H1 (cell line): ENCODE data around the gene SMPX. TPM values are rescaled to one million over a fixed set of nuclear protein-coding genes. Genes with fewer than 3 reads are reported as not detected.

Experiments
- CTCF ChIA-PET: fragments of 300-600 bp; sonication (Branson Sonifier 250); formaldehyde crosslinking; loops from one replicate; lab custom pipeline; 2021; ENCODE audit not compliant: partially characterized antibody; lab: Charles Lee
- POLR2A ChIA-PET: fragments of 300-600 bp; sonication (Branson Sonifier 250); formaldehyde crosslinking; loops from one replicate; lab custom pipeline; 2021; ENCODE audit warnings: inconsistent platforms; ENCODE audit not compliant: partially characterized antibody; lab: Charles Lee
- DNase-seq, 2 experiments: peaks; one replicate each; pipeline versions ENCODE4 v3.0.0 to v3.0.0-alpha.2; 2010 to 2022; ENCODE audit warnings: low spot score in 2 of 2, low read depth in 1 of 2, mixed read lengths in 1 of 2
- FAIRE-seq: peaks from 2 replicates; lab custom pipeline; 2011; peaks lifted over from hg19 to GRCh38; lab: Jason Lieb, UNC
- H2AFZ ChIP-seq: 2 replicates; pipeline ENCODE4 v1.8.1; 2012; ENCODE audit warnings: low read length, inconsistent platforms
- H2AK5ac ChIP-seq: 2 replicates; pipeline ENCODE4 v1.6.1; 2013; ENCODE audit warnings: low read depth, low read length
- H2BK120ac ChIP-seq: replicated peaks from 2 replicates; pipeline ENCODE3; 2013; ENCODE audit warnings: low read depth, low read length, inconsistent platforms
- H2BK12ac ChIP-seq: 2 replicates; pipeline ENCODE4 v1.6.1; 2013; ENCODE audit warnings: low read depth, low read length
- H2BK15ac ChIP-seq: 2 replicates; pipeline ENCODE4 v1.6.1; 2013; ENCODE audit warnings: low read length
- H2BK20ac ChIP-seq: 2 replicates; pipeline ENCODE4 v1.6.1; 2013; ENCODE audit warnings: low read length
- H2BK5ac ChIP-seq: 2 replicates; pipeline ENCODE4 v1.6.1; 2013; ENCODE audit warnings: low read depth, low read length
- H3K14ac ChIP-seq: 2 replicates; pipeline ENCODE4 v1.6.1; 2013; ENCODE audit warnings: inconsistent platforms; ENCODE audit not compliant: insufficient read length
- H3K18ac ChIP-seq: 2 replicates; pipeline ENCODE4 v1.6.1; 2013; ENCODE audit warnings: low read length; ENCODE audit errors: extremely low read depth
- H3K23ac ChIP-seq: 2 replicates; pipeline ENCODE4 v1.6.1; 2013; ENCODE audit warnings: inconsistent platforms; ENCODE audit not compliant: insufficient read length
- H3K23me2 ChIP-seq: 2 replicates; pipeline ENCODE4 v1.6.1; 2013; ENCODE audit warnings: low read depth, low read length
- H3K27ac ChIP-seq: 2 replicates; pipeline ENCODE4 v1.6.1; 2011; ENCODE audit warnings: low read depth, low read length, inconsistent platforms
- H3K27me3 ChIP-seq, 4 experiments: replicated peaks in 1 of 4; 1 replicate in 1 of 4; 2 replicates in 3 of 4; pipeline versions ENCODE4 v1.6.1 to v1.8.1; 2011 to 2013; ENCODE audit warnings: low read length in 3 of 4, mild to moderate bottlenecking in 3 of 4, inconsistent platforms in 2 of 4, mixed read lengths in 2 of 4, moderate library complexity in 1 of 4; ENCODE audit not compliant: control insufficient read depth in 3 of 4, insufficient read depth in 3 of 4; ENCODE audit errors: extremely low read depth in 1 of 4
- H3K36me3 ChIP-seq, 4 experiments: 2 replicates each; pipeline versions ENCODE4 v1.6.1 to v1.8.1; 2011 to 2013; ENCODE audit warnings: mild to moderate bottlenecking in 4 of 4, low read length in 3 of 4, moderate library complexity in 2 of 4, control low read depth in 1 of 4, inconsistent platforms in 1 of 4; ENCODE audit not compliant: insufficient read depth in 4 of 4, control insufficient read depth in 2 of 4
- H3K4ac ChIP-seq: replicated peaks from 2 replicates; pipeline ENCODE3; 2013; ENCODE audit warnings: low read length, low read depth, mixed read lengths, inconsistent platforms; ENCODE audit not compliant: insufficient read length
- H3K4me1 ChIP-seq, 4 experiments: replicated peaks in 1 of 4; 1 replicate in 1 of 4; 2 replicates in 3 of 4; pipeline versions ENCODE4 v1.6.1 to v1.8.1; 2011 to 2013; ENCODE audit warnings: low read length in 3 of 4, inconsistent platforms in 2 of 4, mixed read lengths in 1 of 4; ENCODE audit not compliant: insufficient read depth in 4 of 4, control insufficient read depth in 3 of 4
- H3K4me2 ChIP-seq, 2 experiments: 2 replicates each; pipeline versions ENCODE4 v1.6.1 to v1.8.1; 2011 to 2013; ENCODE audit warnings: low read depth in 2 of 2, low read length in 2 of 2, control low read depth in 1 of 2, inconsistent platforms in 1 of 2, mild to moderate bottlenecking in 1 of 2; ENCODE audit not compliant: insufficient read depth in 1 of 2
- H3K4me3 ChIP-seq, 4 experiments: fragments of 200-600, 300-600 bp in 1 of 4; sonication (generic), shearing (Covaris generic), sonication (Bioruptor Twin) in 1 of 4; 2 replicates each; pipeline versions ENCODE4 v1.5.1 to v1.8.1; 2011 to 2016; ENCODE audit warnings: low read length in 4 of 4, low read depth in 3 of 4, control low read depth in 2 of 4, inconsistent platforms in 2 of 4, mild to moderate bottlenecking in 2 of 4, mixed read lengths in 1 of 4, moderate library complexity in 1 of 4; ENCODE audit not compliant: insufficient read depth in 2 of 4; ENCODE audit errors: extremely low read depth in 1 of 4
- H3K56ac ChIP-seq: replicated peaks from 2 replicates; pipeline ENCODE3; 2013; ENCODE audit warnings: low read depth, mild to moderate bottlenecking, mixed read lengths, low read length, inconsistent platforms; ENCODE audit not compliant: insufficient read length
- H3K79me1 ChIP-seq: 2 replicates; pipeline ENCODE4 v1.6.1; 2013; ENCODE audit warnings: low read depth, low read length, control low read depth
- H3K79me2 ChIP-seq, 2 experiments: 2 replicates each; pipeline versions ENCODE4 v1.6.1 to v1.8.1; 2012 to 2013; ENCODE audit warnings: low read length in 2 of 2, mild to moderate bottlenecking in 2 of 2, inconsistent platforms in 1 of 2; ENCODE audit not compliant: insufficient read depth in 2 of 2, control insufficient read depth in 1 of 2
- H3K9ac ChIP-seq, 4 experiments: replicated peaks in 1 of 4; 1 replicate in 1 of 4; 2 replicates in 3 of 4; pipeline versions ENCODE4 v1.6.1 to v1.8.1; 2011 to 2013; ENCODE audit warnings: low read depth in 3 of 4, low read length in 3 of 4, control low read depth in 2 of 4, mild to moderate bottlenecking in 2 of 4, moderate library complexity in 2 of 4, inconsistent platforms in 1 of 4; ENCODE audit errors: extremely low read depth in 1 of 4
- H3K9me3 ChIP-seq, 2 experiments: 2 replicates each; pipeline versions ENCODE4 v1.6.1 to v1.8.1; 2012 to 2013; ENCODE audit warnings: mild to moderate bottlenecking in 2 of 2, moderate library complexity in 2 of 2, control low read depth in 1 of 2, inconsistent platforms in 1 of 2, low read depth in 1 of 2, low read length in 1 of 2, mixed read lengths in 1 of 2; ENCODE audit not compliant: insufficient read depth in 2 of 2
- H4K20me1 ChIP-seq, 2 experiments: replicated peaks in 1 of 2; 2 replicates each; pipeline versions ENCODE3 to v1.8.1; 2011 to 2013; ENCODE audit warnings: inconsistent platforms in 2 of 2, low read length in 2 of 2, mild to moderate bottlenecking in 1 of 2; ENCODE audit not compliant: insufficient read depth in 2 of 2, control insufficient read depth in 1 of 2
- H4K5ac ChIP-seq: 2 replicates; pipeline ENCODE4 v1.6.1; 2013; ENCODE audit warnings: low read length, low read depth, mixed read lengths, inconsistent platforms; ENCODE audit not compliant: insufficient read length
- H4K8ac ChIP-seq: 2 replicates; pipeline ENCODE4 v1.8.0; 2013; ENCODE audit warnings: mild to moderate bottlenecking, moderate library complexity, low read length, inconsistent platforms; ENCODE audit not compliant: insufficient read depth; ENCODE audit errors: extremely low read depth
- H4K91ac ChIP-seq: replicated peaks from 2 replicates; pipeline ENCODE3; 2013; ENCODE audit warnings: low read length, mixed read lengths, inconsistent platforms; ENCODE audit not compliant: insufficient read length
- BCL11A ChIP-seq, 2 experiments: IDR thresholded peaks; one replicate each; pipeline ENCODE4 v1.6.1; 2011; ENCODE audit warnings: low read depth in 2 of 2, low read length in 2 of 2, mild to moderate bottlenecking in 2 of 2
- EP300 ChIP-seq, 2 experiments: IDR thresholded peaks; 1 replicate in 1 of 2; 2 replicates in 1 of 2; pipeline ENCODE4 v1.6.1; 2011 to 2012; ENCODE audit warnings: low read depth in 2 of 2, low read length in 2 of 2, mild to moderate bottlenecking in 2 of 2, borderline replicate concordance in 1 of 2, inconsistent platforms in 1 of 2, moderate library complexity in 1 of 2
- EZH2 ChIP-seq: fragments of 200-600 bp; sonication (generic); IDR thresholded peaks from 2 replicates; pipeline ENCODE4 v1.7.1; 2012; ENCODE audit warnings: low read depth, mild to moderate bottlenecking, moderate library complexity, low read length, inconsistent platforms; ENCODE audit not compliant: severe bottlenecking
- FOSL1 ChIP-seq: IDR thresholded peaks from 2 replicates; pipeline ENCODE4 v1.6.1; 2011; ENCODE audit warnings: mild to moderate bottlenecking, low read depth, low read length, moderate library complexity; ENCODE audit not compliant: insufficient read depth
- JUN ChIP-seq: IDR thresholded peaks from 2 replicates; pipeline ENCODE4 v1.6.1; 2011; ENCODE audit warnings: low read depth, mild to moderate bottlenecking, improper control_type of control experiment, low read length
- KDM4A ChIP-seq: IDR thresholded peaks from one replicate; pipeline ENCODE4 v1.7.1; 2012; ENCODE audit warnings: low read depth, mild to moderate bottlenecking, moderate library complexity, low read length, inconsistent platforms; ENCODE audit not compliant: severe bottlenecking
- NANOG ChIP-seq: IDR thresholded peaks from 2 replicates; pipeline ENCODE4 v1.6.1; 2011; ENCODE audit warnings: low read length, low read depth, mild to moderate bottlenecking, inconsistent platforms; ENCODE audit not compliant: insufficient read depth, poor library complexity, severe bottlenecking
- POU5F1 ChIP-seq: IDR thresholded peaks from 2 replicates; pipeline ENCODE4 v1.6.1; 2011; ENCODE audit warnings: low read depth, mild to moderate bottlenecking, low read length, moderate library complexity
- SAP30 ChIP-seq: fragments of 300-600 bp; sonication (generic); IDR thresholded peaks from 2 replicates; pipeline ENCODE4 v1.7.1; 2012; ENCODE audit warnings: low read length, moderate library complexity, mild to moderate bottlenecking, inconsistent platforms; ENCODE audit not compliant: insufficient read depth, insufficient replicate concordance
- SIN3A ChIP-seq, 2 experiments: IDR thresholded peaks in 1 of 2; conservative IDR thresholded peaks in 1 of 2; 2 replicates each; pipeline ENCODE4 v1.6.1; 2011 to 2012; ENCODE audit warnings: low read length in 2 of 2, improper control_type of control experiment in 1 of 2, low read depth in 1 of 2, mild to moderate bottlenecking in 1 of 2
- SIRT6 ChIP-seq: IDR thresholded peaks from one replicate; pipeline ENCODE4 v1.7.1; 2012; ENCODE audit warnings: low read length, inconsistent platforms
- SP1 ChIP-seq: IDR thresholded peaks from 2 replicates; pipeline ENCODE4 v1.6.1; 2011; ENCODE audit warnings: low read depth, low read length
- SP4 ChIP-seq: IDR thresholded peaks from 2 replicates; pipeline ENCODE4 v1.6.1; 2012; ENCODE audit warnings: low read length, inconsistent platforms
- YY1 ChIP-seq: IDR thresholded peaks from 2 replicates; pipeline ENCODE4 v1.6.1; 2011; ENCODE audit warnings: low read depth, mild to moderate bottlenecking, low read length
- polyA plus RNA-seq, 7 experiments: library from polyadenylated mRNA; depleted of rRNA in 3 of 7; stranded (reverse) in 5 of 7; unstranded in 2 of 7; fragments of >200 nt in 5 of 7; fragments of 200-250 nt in 2 of 7; gene quantifications; 1 replicate in 5 of 7; 2 replicates in 1 of 7; 4 replicates in 1 of 7; pipeline versions ENCODE4 v1.2.1 to v1.2.3, GENCODE V29; 2011 to 2013; ENCODE audit warnings: missing spikeins in 2 of 7, mixed read lengths in 2 of 7
- total RNA-seq: library from RNA; stranded (reverse); fragmentation: NEBNext Ultra II Directional; extraction: Animal tissue kit (Norgen Biotek cat#: 25700); gene quantifications from 2 replicates; pipeline ENCODE4 v1.2.1, GENCODE V29; 2021
- TF ChIP-seq, protein P1 (sequence below): IDR thresholded peaks from 2 replicates; pipeline ENCODE4 v1.6.1; 2012; ENCODE audit warnings: inconsistent platforms

Gene SMPX
- total and polyA plus RNA-seq, 2 of the 8 experiments (the other 6 are each of a cell fraction or from before 2014, with no cell fraction given), result not detected

DNA sequence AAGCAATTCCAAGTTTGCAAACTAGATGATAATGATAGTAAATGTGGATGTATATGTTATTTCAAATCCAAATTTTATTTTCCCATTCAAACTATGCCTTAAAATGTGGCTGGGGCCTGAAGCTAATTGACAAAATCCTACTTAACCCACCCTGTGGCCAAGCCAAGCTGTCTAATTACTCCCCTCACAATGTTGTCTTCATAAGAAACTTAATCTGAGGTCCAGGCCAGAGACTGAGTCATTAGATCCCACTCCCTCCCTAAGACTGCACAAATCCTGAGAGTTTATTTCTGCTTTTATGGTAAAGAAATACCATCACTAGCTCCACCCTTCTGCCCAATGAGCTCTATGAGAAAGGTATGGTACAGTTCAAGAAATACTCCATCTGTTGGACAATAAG, 16.6 kb downstream of the SMPX start:
- H2AK5ac ChIP-seq, result no peak overlapping the region
- H2BK20ac ChIP-seq, result no peak overlapping the region
- H4K5ac ChIP-seq, result no peak overlapping the region
- POLR2A ChIA-PET, result no interaction called here
- H2AFZ ChIP-seq, result no peak overlapping the region
- H3K9ac ChIP-seq, result no peak overlapping the region
- no peak overlapping the region for H3K18ac ChIP-seq
- H2BK12ac ChIP-seq, result no peak overlapping the region
- H3K23ac ChIP-seq, result no peak overlapping the region
- no peak overlapping the region for H3K4me2 ChIP-seq
- no peak overlapping the region for H2BK120ac ChIP-seq
- H2BK5ac ChIP-seq, result no peak overlapping the region
- no peak for DNase-seq
- no peak overlapping the region for H4K8ac ChIP-seq
- no peaks in the 10 kb centered on the region for H3K79me1 ChIP-seq
- no peak overlapping the region for H3K14ac ChIP-seq
- no peak overlapping the region for H2BK15ac ChIP-seq
- H3K79me2 ChIP-seq, result no peaks in the 10 kb centered on the region
- H3K9me3 ChIP-seq, result no peaks in the 10 kb centered on the region
- H4K91ac ChIP-seq, result no peak overlapping the region
- no peak overlapping the region for H3K4me3 ChIP-seq
- no peak overlapping the region for H3K56ac ChIP-seq
- no peaks in the 10 kb centered on the region for H3K27me3 ChIP-seq
- H3K36me3 ChIP-seq, result no peaks in the 10 kb centered on the region
- H3K23me2 ChIP-seq, result no peaks in the 10 kb centered on the region
- H3K4ac ChIP-seq, result no peak overlapping the region
- CTCF ChIA-PET, result interaction anchor here (0.7 kb wide), 1 partner anchor 1214 kb away, joined by 3 read pairs; no protein-coding TSS in a partner anchor
- no peak for FAIRE-seq
- no peak overlapping the region for H3K27ac ChIP-seq
- no peaks in the 10 kb centered on the region for H4K20me1 ChIP-seq
- peaks cover 0 to 10% (median 2%) of the 10 kb centered on the region in 4 experiments; a peak in 2 of 7 replicates for H3K4me1 ChIP-seq
- TF ChIP-seq SAP30, result no peak
- TF ChIP-seq, protein P1, sequence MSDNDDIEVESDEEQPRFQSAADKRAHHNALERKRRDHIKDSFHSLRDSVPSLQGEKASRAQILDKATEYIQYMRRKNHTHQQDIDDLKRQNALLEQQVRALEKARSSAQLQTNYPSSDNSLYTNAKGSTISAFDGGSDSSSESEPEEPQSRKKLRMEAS, result no peak
- TF ChIP-seq EP300 (IDR thresholded peaks at IDR 0.05; ENCODE audit: borderline replicate concordance in 1 of 2, low read depth in 2 of 2, low read length in 2 of 2), result no peak
- no peak for TF ChIP-seq KDM4A
- TF ChIP-seq JUN, result no peak
- TF ChIP-seq SP4, result no peak
- TF ChIP-seq SIN3A (conservative IDR thresholded peaks at IDR 0.05 in 1 of 2, IDR thresholded peaks at IDR 0.05 in 1 of 2; ENCODE audit: low read depth in 1 of 2, low read length in 2 of 2), result no peak
- no peak for TF ChIP-seq EZH2
- TF ChIP-seq BCL11A (IDR thresholded peaks at IDR 0.05; ENCODE audit: low read depth in 2 of 2, low read length in 2 of 2), result no peak
- TF ChIP-seq SIRT6, result no peak
- TF ChIP-seq POU5F1, result no peak
- TF ChIP-seq SP1, result no peak
- no peak for TF ChIP-seq YY1
- TF ChIP-seq FOSL1, result no peak
- no peak for TF ChIP-seq NANOG
